Vagina (tissue), 2 donors: ENCODE data around the gene PHB1. TPM values are rescaled to one million over a fixed set of nuclear protein-coding genes. Genes with fewer than 3 reads are reported as not detected.

Experiments
- DNase-seq, 2 donors: peaks; one replicate each; pipeline ENCODE4 v3.0.0-alpha.2; 2017; ENCODE audit errors: extremely low spot score in 2 of 2
- H3K27ac ChIP-seq: fragments of 200-600 bp; sonication (generic); one replicate; pipeline ENCODE4 v1.5.1; 2019
- H3K27me3 ChIP-seq: fragments of 200-600 bp; sonication (generic); one replicate; pipeline ENCODE4 v1.5.1; 2019
- H3K36me3 ChIP-seq, 2 donors: fragments of 200-600 bp; sonication (generic); one replicate each; pipeline ENCODE4 v1.5.1; 2017 to 2019
- H3K4me1 ChIP-seq: fragments of 200-600 bp; sonication (generic); one replicate; pipeline ENCODE4 v1.5.1; 2019
- H3K4me3 ChIP-seq, 2 donors: fragments of 200-600 bp; sonication (generic); 1 replicate in 1 of 2; 2 replicates in 1 of 2; pipeline ENCODE4 v1.5.1; 2016 to 2019
- H3K9me3 ChIP-seq: fragments of 200-600 bp; sonication (generic); one replicate; pipeline ENCODE4 v1.5.1; 2019
- POLR2A ChIP-seq, 2 donors: fragments of 450-650 bp; IDR thresholded peaks; one replicate each; pipeline ENCODE4 v1.6.1; 2017; ENCODE audit warnings: antibody characterized with exemption in 2 of 2, mild to moderate bottlenecking in 2 of 2, moderate library complexity in 2 of 2
- POLR2AphosphoS5 ChIP-seq, 2 donors: sonication (generic); formaldehyde crosslinking; IDR thresholded peaks; one replicate each; pipeline ENCODE4 v1.9.0; 2017; ENCODE audit warnings: antibody characterized with exemption in 2 of 2, mild to moderate bottlenecking in 2 of 2, low read depth in 1 of 2; ENCODE audit not compliant: insufficient read depth in 1 of 2
- intact Hi-C: fragments of 100-400 bp; cut with DNase I; formaldehyde crosslinking; loops from one replicate; pipeline ENCODE4 v1.15.1; 2023
- total RNA-seq: library from RNA; depleted of rRNA; stranded (reverse); fragments of >200 nt; gene quantifications from one replicate; pipeline ENCODE4 v1.2.3, GENCODE V29; 2016
- TF ChIP-seq, protein P1 (sequence below), 3 experiments: fragments of 450-650 bp in 2 of 3; fragments of 200-600 bp in 1 of 3; sonication (generic) in 1 of 3; IDR thresholded peaks; one replicate each; pipeline ENCODE4 v1.5.1; 2017 to 2019; ENCODE audit warnings: antibody characterized with exemption in 3 of 3, mild to moderate bottlenecking in 2 of 3, moderate library complexity in 2 of 3

PHB1 gene
- total RNA-seq, 1 donor from 2014 or later: 58.7 TPM

DNA sequence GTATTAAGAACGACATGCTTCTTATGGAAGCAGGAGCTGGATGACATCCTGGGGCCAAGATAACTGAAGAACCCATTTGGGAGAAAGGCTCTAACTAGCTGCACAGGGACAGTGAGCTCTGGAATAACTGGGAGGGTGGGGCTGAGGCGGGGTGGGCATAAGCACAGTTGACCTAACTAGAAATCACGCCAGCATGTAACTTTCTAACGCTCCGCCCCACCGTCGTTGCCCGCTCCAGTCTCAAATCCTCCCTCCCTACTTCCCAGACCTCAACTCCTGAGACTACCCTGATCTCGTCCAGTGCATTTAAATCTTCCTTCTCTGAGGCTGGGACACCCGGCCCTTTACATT lies 436 bp downstream of the PHB1 start:
- Histone ChIP-seq H3K4me1 (peaks cover 16% of the 10 kb centered on the region), H3K9me3 (no peaks in the 10 kb centered on the region), H3K27me3 (no peaks in the 10 kb centered on the region), H3K27ac (no peak overlapping the region), H3K36me3 (peaks cover 0 to 37% of the 10 kb centered on the region in 2 donors), H3K4me3 (peak overlapping the region; percentile 82 to 84)
- TF ChIP-seq POLR2AphosphoS5 (IDR thresholded peaks at IDR 0.05; ENCODE audit: insufficient read depth in 1 of 2, low read depth in 1 of 2): no peak
- no peak for TF ChIP-seq POLR2A (IDR thresholded peaks at IDR 0.05)
- TF ChIP-seq, protein P1, sequence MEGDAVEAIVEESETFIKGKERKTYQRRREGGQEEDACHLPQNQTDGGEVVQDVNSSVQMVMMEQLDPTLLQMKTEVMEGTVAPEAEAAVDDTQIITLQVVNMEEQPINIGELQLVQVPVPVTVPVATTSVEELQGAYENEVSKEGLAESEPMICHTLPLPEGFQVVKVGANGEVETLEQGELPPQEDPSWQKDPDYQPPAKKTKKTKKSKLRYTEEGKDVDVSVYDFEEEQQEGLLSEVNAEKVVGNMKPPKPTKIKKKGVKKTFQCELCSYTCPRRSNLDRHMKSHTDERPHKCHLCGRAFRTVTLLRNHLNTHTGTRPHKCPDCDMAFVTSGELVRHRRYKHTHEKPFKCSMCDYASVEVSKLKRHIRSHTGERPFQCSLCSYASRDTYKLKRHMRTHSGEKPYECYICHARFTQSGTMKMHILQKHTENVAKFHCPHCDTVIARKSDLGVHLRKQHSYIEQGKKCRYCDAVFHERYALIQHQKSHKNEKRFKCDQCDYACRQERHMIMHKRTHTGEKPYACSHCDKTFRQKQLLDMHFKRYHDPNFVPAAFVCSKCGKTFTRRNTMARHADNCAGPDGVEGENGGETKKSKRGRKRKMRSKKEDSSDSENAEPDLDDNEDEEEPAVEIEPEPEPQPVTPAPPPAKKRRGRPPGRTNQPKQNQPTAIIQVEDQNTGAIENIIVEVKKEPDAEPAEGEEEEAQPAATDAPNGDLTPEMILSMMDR (IDR thresholded peaks at IDR 0.05): no peak
- no peak for DNase-seq
- intact Hi-C loops: no loop called here

- H3K27ac ChIP-seq: no peak overlapping the region
- H3K27me3 ChIP-seq: no peaks in the 10 kb centered on the region
- TF ChIP-seq, protein P1 (IDR thresholded peaks at IDR 0.05): no peak
- no peak for TF ChIP-seq POLR2AphosphoS5 (IDR thresholded peaks at IDR 0.05; ENCODE audit: insufficient read depth in 1 of 2, low read depth in 1 of 2)
- no peak for TF ChIP-seq POLR2A (IDR thresholded peaks at IDR 0.05)
- no peaks in the 10 kb centered on the region for H3K9me3 ChIP-seq
- H3K4me1 ChIP-seq: peaks cover 12% of the 10 kb centered on the region
- H3K4me3 ChIP-seq: no peak overlapping the region
- intact Hi-C loops: loop anchor here (10.0 kb wide), 1 partner anchor 146 kb away; no protein-coding TSS in a partner anchor
- H3K36me3 ChIP-seq: peaks cover 0 to 85% of the 10 kb centered on the region in 2 donors
- no peak for DNase-seq
Measured at GRCh38 chr17:49409066-49409465, 5.6 kb downstream of the PHB1 start.

DNA sequence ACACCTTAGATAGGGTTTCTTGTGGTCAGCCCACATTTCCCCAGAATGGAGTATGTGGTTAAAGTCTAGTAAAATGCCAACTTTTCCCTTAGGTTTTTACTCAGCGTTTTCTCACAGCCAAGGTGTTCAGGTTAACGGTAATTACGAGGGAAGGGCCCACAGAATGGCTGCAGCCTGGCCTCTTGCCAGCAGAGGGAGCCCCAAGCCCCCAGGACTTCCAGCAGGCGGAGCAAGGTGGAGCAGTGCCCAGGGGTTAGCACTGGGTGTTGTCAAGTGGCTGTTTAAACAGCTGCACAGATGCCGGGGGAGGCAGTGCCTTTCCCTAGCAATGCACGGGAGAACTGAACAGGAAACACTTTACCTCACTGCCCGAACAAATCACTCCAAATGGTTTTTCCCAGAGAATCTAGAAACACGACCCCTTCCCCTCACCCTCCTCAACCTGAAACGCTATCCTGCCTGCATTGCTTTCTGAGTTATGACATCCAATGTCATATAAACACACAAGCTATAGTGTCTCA lies 6.6 kb downstream of the PHB1 start:
- no peak for DNase-seq
- Histone ChIP-seq H3K4me3 (no peak overlapping the region), H3K9me3 (no peaks in the 10 kb centered on the region), H3K27me3 (no peaks in the 10 kb centered on the region), H3K27ac (no peak overlapping the region), H3K36me3 (peaks cover 0 to 84% of the 10 kb centered on the region in 2 donors), H3K4me1 (peaks cover 5% of the 10 kb centered on the region)
- intact Hi-C loops: loop anchor here (10.0 kb wide), 1 partner anchor 147 kb away; no protein-coding TSS in a partner anchor
- TF ChIP-seq, protein P1 (IDR thresholded peaks at IDR 0.05): peak; percentile 2 to 43 (median 33)
- no peak for TF ChIP-seq POLR2AphosphoS5 (IDR thresholded peaks at IDR 0.05; ENCODE audit: insufficient read depth in 1 of 2, low read depth in 1 of 2)
- TF ChIP-seq POLR2A (IDR thresholded peaks at IDR 0.05): no peak

- H3K4me1 ChIP-seq: peaks cover 5% of the 10 kb centered on the region
- no peak overlapping the region for H3K27ac ChIP-seq
- intact Hi-C loops: loop anchor here (10.0 kb wide), 1 partner anchor 148 kb away; no protein-coding TSS in a partner anchor
- DNase-seq: no peak
- no peaks in the 10 kb centered on the region for H3K27me3 ChIP-seq
- peaks cover 0 to 75% of the 10 kb centered on the region in 2 donors for H3K36me3 ChIP-seq
- no peaks in the 10 kb centered on the region for H3K9me3 ChIP-seq
- no peak overlapping the region for H3K4me3 ChIP-seq
- TF ChIP-seq POLR2A (IDR thresholded peaks at IDR 0.05) (no peak), POLR2AphosphoS5 (IDR thresholded peaks at IDR 0.05; ENCODE audit: insufficient read depth in 1 of 2, low read depth in 1 of 2) (no peak)
- TF ChIP-seq, protein P1 (IDR thresholded peaks at IDR 0.05): no peak
Measured at GRCh38 chr17:49407086-49407485, 7.6 kb downstream of the PHB1 start.

- no peak overlapping the region for H3K4me3 ChIP-seq
- H3K9me3 ChIP-seq: no peaks in the 10 kb centered on the region
- peaks cover 5% of the 10 kb centered on the region for H3K4me1 ChIP-seq
- H3K27me3 ChIP-seq: no peaks in the 10 kb centered on the region
- intact Hi-C loops: loop anchor here (10.0 kb wide), 1 partner anchor 148 kb away; no protein-coding TSS in a partner anchor
- TF ChIP-seq, protein P1 (IDR thresholded peaks at IDR 0.05): no peak
- TF ChIP-seq POLR2A (IDR thresholded peaks at IDR 0.05) (no peak), POLR2AphosphoS5 (IDR thresholded peaks at IDR 0.05; ENCODE audit: insufficient read depth in 1 of 2, low read depth in 1 of 2) (no peak)
- no peak for DNase-seq
- no peak overlapping the region for H3K27ac ChIP-seq
- H3K36me3 ChIP-seq: peaks cover 0 to 71% of the 10 kb centered on the region in 2 donors
Measured at GRCh38 chr17:49406421-49407061, 8.1 kb downstream of the PHB1 start.
